Neutrophil (primary cell): ENCODE data around the gene ANKRD27.

Experiments
- H3K27ac ChIP-seq: fragments of 200-600 bp; sonication (generic); 2 replicates; pipeline ENCODE4 v1.5.1; 2016; ENCODE audit warnings: mild to moderate bottlenecking, moderate library complexity
- H3K27me3 ChIP-seq: fragments of 200-600 bp; sonication (generic); 2 replicates; pipeline ENCODE4 v1.6.0; 2016; ENCODE audit warnings: mild to moderate bottlenecking
- H3K36me3 ChIP-seq: fragments of 200-600 bp; sonication (generic); 2 replicates; pipeline ENCODE4 v1.5.1; 2017
- H3K4me1 ChIP-seq, 2 experiments: fragments of 200-600 bp in 1 of 2; sonication (generic) in 1 of 2; 1 replicate in 1 of 2; 2 replicates in 1 of 2; pipeline versions ENCODE4 v1.5.1 to v1.6.1; 2013 to 2016; ENCODE audit warnings: low read depth in 1 of 2, low read length in 1 of 2, mild to moderate bottlenecking in 1 of 2, moderate library complexity in 1 of 2; ENCODE audit not compliant: control insufficient read depth in 1 of 2, insufficient read depth in 1 of 2
- H3K4me3 ChIP-seq, 2 experiments: fragments of 200-600 bp in 1 of 2; sonication (generic) in 1 of 2; 1 replicate in 1 of 2; 2 replicates in 1 of 2; pipeline ENCODE4 v1.5.1; 2013 to 2016; ENCODE audit warnings: low read depth in 1 of 2, low read length in 1 of 2, mild to moderate bottlenecking in 1 of 2, moderate library complexity in 1 of 2
- H3K9me3 ChIP-seq: fragments of 200-600 bp; sonication (generic); 2 replicates; pipeline ENCODE4 v1.5.1; 2016
- TF ChIP-seq, protein P1 (sequence below): fragments of 200-600 bp; sonication (generic); IDR thresholded peaks from 2 replicates; pipeline ENCODE4 v1.5.1; 2016; ENCODE audit warnings: antibody characterized with exemption

The ANKRD27 gene

DNA sequence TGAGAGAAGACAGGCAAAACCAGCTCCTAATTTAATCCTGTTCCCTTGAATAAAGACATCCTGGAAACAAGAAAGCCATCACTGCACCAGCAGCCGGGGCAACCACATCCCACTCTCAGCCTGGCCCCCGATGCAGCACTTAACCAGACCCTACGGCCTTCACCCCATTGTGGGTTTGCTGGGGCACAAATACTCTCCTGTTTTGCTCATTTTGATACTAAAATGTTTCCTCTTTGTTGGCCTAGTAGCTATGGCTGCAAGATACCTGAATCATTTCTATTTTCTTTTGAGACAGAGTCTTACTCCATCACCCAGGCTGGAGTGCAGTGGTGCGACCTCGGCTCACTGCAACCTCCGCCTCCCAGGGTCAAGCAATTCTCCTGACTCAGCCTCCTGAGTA is 28.4 kb downstream of the ANKRD27 start:
- Histone ChIP-seq H3K4me3 (no peak overlapping the region), H3K27me3 (no peaks in the 10 kb centered on the region), H3K36me3 (peaks cover 76% of the 10 kb centered on the region), H3K4me1 (peaks cover 2 to 5% of the 10 kb centered on the region in 2 experiments), H3K27ac (no peak overlapping the region), H3K9me3 (no peaks in the 10 kb centered on the region)
- TF ChIP-seq, protein P1, sequence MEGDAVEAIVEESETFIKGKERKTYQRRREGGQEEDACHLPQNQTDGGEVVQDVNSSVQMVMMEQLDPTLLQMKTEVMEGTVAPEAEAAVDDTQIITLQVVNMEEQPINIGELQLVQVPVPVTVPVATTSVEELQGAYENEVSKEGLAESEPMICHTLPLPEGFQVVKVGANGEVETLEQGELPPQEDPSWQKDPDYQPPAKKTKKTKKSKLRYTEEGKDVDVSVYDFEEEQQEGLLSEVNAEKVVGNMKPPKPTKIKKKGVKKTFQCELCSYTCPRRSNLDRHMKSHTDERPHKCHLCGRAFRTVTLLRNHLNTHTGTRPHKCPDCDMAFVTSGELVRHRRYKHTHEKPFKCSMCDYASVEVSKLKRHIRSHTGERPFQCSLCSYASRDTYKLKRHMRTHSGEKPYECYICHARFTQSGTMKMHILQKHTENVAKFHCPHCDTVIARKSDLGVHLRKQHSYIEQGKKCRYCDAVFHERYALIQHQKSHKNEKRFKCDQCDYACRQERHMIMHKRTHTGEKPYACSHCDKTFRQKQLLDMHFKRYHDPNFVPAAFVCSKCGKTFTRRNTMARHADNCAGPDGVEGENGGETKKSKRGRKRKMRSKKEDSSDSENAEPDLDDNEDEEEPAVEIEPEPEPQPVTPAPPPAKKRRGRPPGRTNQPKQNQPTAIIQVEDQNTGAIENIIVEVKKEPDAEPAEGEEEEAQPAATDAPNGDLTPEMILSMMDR: no peak

DNA sequence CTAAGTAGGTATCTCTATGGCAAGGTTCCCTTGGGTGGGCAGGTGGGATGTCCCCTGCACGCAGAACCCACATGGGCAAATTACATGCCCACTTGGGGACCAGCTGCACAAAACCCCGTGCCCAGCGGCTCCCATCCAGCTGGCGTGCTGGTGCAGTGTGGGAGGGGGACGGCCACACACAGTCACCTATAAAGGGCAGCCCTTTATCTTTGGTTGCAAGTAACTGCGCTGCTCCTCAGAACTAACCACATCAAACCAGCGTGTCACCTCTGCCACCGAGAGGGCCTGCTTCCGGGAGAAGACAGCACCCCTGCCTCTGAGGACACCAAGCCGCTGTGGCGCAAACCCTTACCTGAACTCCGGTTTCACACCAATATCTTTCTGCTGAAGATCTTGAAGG is 32.2 kb downstream of the ANKRD27 start:
- TF ChIP-seq, protein P1: no peak
- no peak overlapping the region for H3K27ac ChIP-seq

DNA sequence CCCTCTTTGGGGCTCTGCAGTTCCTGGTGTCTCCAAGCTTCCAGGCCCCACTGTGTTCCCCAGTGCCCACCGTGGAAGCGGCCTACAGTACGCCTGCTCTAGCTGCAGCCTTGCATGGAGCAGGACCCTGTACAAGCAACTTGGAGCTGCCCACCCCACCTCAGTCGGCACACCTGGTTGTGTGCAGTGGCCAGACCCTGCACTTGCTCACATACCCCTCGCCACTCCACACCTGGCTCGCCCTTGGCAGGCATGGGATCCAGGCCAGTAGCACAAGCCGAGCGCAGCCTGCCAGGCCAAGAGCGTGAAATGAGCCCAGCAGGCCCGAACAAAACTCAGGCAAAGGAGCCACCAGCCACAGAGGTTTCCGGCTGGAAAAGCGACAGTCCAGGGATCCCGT is 36.4 kb downstream of the ANKRD27 start:
- H3K36me3 ChIP-seq: peaks cover 94% of the 10 kb centered on the region
- H3K4me1 ChIP-seq: no peaks in the 10 kb centered on the region
- no peak overlapping the region for H3K4me3 ChIP-seq
- no peaks in the 10 kb centered on the region for H3K27me3 ChIP-seq
- no peaks in the 10 kb centered on the region for H3K9me3 ChIP-seq
- no peak overlapping the region for H3K27ac ChIP-seq
- TF ChIP-seq, protein P1: no peak

More for the DNA sequence above, 32.2 kb downstream of the ANKRD27 start:
- peaks cover 93% of the 10 kb centered on the region for H3K36me3 ChIP-seq
- no peaks in the 10 kb centered on the region for H3K27me3 ChIP-seq
- H3K4me3 ChIP-seq: no peak overlapping the region
- H3K9me3 ChIP-seq: no peaks in the 10 kb centered on the region
- no peaks in the 10 kb centered on the region for H3K4me1 ChIP-seq

DNA sequence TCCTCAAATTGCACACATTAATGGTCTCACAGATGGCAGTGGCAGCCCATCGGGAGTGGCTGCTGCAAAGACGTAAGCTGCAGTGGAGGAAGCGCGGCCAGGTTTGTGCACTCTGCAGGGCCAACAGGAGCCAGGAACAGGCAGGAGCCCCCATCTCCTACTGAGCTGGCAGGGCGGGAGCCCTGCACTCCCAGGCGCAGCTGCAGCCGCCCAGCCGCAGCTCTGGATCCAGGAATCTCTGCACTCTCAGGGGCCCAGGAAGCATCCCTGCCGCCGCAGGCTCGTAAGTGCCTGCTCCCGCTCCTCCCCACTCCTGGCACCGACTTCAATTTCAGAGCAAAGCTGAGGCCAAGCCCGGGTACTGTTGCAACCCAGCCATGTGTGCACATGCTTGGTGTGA is 37.5 kb downstream of the ANKRD27 start:
- H3K36me3 ChIP-seq: peaks cover 92% of the 10 kb centered on the region
- H3K4me3 ChIP-seq: no peak overlapping the region
- H3K27me3 ChIP-seq: no peaks in the 10 kb centered on the region
- TF ChIP-seq, protein P1: no peak
- no peak overlapping the region for H3K27ac ChIP-seq
- no peaks in the 10 kb centered on the region for H3K4me1 ChIP-seq
- no peaks in the 10 kb centered on the region for H3K9me3 ChIP-seq

DNA sequence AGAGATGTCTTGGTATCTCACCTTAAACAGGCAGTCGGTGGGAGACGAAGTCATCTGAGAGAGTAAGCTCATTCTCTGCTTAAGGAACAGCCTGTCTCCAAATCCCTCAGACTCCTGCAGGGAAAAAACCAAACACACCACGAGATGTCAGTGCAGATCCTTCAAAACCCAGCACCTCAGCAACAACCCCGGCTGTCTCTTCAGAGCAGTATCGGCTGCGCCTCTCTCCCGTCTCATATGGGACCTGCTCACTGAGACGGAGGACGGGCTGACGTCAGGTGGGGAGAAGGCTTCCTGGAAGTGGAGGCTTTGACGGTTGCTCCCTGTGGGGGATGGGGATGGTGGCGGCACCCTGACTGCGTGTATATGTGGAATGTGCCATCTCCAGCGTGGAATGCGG is 43.6 kb downstream of the ANKRD27 start:
- Histone ChIP-seq H3K36me3 (peaks cover 86% of the 10 kb centered on the region), H3K27me3 (no peaks in the 10 kb centered on the region), H3K27ac (no peak overlapping the region), H3K4me1 (no peaks in the 10 kb centered on the region), H3K9me3 (no peaks in the 10 kb centered on the region), H3K4me3 (no peak overlapping the region)
- TF ChIP-seq, protein P1: no peak

DNA sequence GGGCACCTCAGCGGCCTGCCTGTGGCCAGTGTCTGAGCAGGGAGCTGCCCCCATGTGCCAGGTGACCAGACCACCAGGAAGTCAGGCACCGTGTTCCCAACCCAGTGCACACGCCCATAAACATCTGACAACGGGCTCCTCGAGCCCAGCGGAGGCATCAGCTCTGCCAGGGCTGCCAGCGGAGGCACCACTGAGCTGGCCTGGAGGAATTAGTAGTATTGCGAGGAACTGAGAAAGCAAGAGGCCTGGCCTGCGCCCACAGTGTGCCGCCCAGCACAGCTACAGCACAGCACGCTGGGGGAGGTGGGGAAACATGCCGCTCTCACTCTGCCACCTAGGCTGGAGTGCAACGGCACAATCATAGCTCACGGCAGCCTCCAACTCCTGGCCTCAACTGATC is 44.6 kb downstream of the ANKRD27 start:
- TF ChIP-seq, protein P1: no peak
- Histone ChIP-seq H3K4me3 (no peak overlapping the region), H3K4me1 (no peaks in the 10 kb centered on the region), H3K9me3 (no peaks in the 10 kb centered on the region), H3K36me3 (peaks cover 86% of the 10 kb centered on the region), H3K27ac (no peak overlapping the region), H3K27me3 (no peaks in the 10 kb centered on the region)
